ENCODE results near the gene CDH23. TPM values are rescaled to one million over a fixed set of nuclear protein-coding genes. Genes with fewer than 3 reads are reported as not detected.

Gene CDH23
- total RNA-seq, 1 experiment from 2014 or later: 0.03 TPM

DNA sequence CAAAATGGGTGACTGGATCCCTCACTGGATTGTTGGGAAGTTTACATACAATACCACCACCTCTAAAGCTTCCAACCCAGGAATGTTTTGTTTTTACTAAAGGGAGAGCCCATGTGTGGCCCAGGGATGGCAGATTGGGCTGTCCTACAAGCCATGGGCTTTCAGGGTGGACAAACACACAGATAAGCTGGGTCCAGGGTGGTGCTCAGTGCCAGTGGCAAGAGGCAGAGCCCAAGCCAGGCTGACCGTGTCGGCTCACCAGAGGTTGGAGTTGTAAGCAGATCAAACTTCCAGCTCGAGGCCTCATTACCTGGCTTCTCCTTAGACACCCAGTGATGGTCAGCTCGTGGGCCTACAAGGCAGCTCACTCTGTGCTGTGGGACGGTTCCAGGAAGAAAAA is 52.3 kb downstream of the CDH23 start:
- DNase-seq (ENCODE audit: low read depth): no peak
- in situ Hi-C loops (cut with HindIII; ENCODE audit: low pct_unique_long_range_greater_than_20kb, low sequenced_read_pairs): no loop called here

DNA sequence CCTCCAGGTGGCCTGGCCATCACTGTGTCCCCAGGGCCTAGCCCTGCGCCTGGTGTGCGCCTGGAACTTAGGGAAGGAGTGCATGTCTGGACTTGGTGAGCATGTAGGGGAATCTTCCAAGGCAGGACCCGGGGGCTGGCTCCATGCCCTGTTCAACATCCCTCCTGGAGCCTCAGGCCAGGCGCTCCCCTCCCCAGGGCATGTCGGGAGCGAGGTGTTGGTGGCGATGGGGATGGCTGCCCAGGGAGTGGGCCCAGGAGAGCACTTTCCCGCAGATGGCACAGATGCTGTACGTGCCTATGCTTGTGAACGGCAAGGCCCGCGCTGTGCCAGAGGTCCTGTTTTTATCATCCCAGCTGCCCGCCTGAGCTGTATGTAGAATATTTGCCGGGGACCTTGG is 55.0 kb downstream of the CDH23 start:
- no peak for DNase-seq (ENCODE audit: low read depth)
- in situ Hi-C loops (cut with HindIII; ENCODE audit: low pct_unique_long_range_greater_than_20kb, low sequenced_read_pairs): no loop called here

GRCh38 chr10:71453186-71453585 is 56.5 kb downstream of the CDH23 start:
- no peak for DNase-seq (ENCODE audit: low read depth)
- in situ Hi-C loops (cut with HindIII; ENCODE audit: low pct_unique_long_range_greater_than_20kb, low sequenced_read_pairs): no loop called here

DNA sequence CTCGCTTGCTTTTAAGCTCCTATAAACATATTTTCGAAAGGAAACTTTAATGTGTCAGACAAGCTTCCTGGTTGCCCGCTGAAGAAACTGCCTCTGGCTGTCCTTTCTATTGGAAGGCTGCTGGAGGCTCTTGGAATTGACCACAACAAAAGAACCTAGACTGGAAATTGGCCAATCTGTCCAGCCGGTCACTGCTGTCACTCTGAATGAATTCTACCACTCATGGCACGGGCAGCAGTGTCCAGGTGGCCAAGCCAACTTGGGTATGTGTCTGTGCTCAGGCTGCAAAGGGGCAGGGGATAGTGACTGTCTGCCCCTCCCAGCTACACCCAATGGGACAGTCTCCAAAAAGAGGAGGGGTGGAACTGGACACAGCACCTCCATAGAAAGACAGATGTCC is 57.6 kb downstream of the CDH23 start:
- DNase-seq (ENCODE audit: low read depth): no peak
- in situ Hi-C loops (cut with HindIII; ENCODE audit: low pct_unique_long_range_greater_than_20kb, low sequenced_read_pairs): no loop called here

DNA sequence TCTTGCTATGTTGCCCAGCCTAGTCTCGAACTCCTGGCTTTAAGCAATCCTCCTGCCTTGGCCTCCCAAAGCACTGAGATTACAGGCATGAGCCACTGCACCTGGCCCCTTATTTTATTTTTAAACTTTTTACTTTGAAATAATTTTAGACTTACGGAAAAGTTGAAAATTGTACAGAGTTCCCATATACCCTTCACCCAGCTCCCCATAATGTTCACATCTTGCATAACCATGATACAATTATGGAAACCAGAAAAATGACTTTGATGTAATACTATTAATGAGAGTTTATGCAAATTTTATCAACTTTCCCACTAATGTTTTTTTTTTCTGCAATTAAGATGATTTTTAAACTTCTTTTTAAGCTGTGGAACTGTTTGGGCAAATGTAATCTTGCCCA is 58.3 kb downstream of the CDH23 start:
- in situ Hi-C loops (cut with HindIII; ENCODE audit: low pct_unique_long_range_greater_than_20kb, low sequenced_read_pairs): no loop called here
- no peak for DNase-seq (ENCODE audit: low read depth)

- in situ Hi-C loops (cut with HindIII; ENCODE audit: low pct_unique_long_range_greater_than_20kb, low sequenced_read_pairs): no loop called here
- DNase-seq (ENCODE audit: low read depth): no peak
Observed at GRCh38 chr10:71456631-71457030, 59.9 kb downstream of the CDH23 start.

- in situ Hi-C loops (cut with HindIII; ENCODE audit: low pct_unique_long_range_greater_than_20kb, low sequenced_read_pairs): no loop called here
Observed at GRCh38 chr10:71457908-71458307, 61.2 kb downstream of the CDH23 start.

DNA sequence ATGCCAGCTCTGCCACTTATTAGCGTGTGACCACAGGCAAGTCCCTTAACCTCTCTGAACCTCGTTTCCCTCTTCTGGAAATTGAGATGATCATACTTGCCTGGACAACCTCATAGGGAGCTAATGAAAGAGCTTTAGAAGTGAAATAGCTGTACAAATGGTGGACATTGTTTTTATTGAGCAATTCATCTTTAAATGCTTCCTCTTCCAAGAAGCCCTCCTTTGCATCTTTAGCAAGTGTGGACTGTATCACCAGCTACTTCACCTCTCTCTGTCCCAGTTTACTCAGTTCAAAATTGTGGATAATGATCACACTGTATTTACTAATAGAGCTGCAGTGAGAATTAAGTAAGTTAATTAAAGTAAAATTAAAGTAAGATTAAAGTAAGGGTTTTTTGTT is 61.7 kb downstream of the CDH23 start:
- no peak for DNase-seq (ENCODE audit: low read depth)
- in situ Hi-C loops (cut with HindIII; ENCODE audit: low pct_unique_long_range_greater_than_20kb, low sequenced_read_pairs): no loop called here

More at GRCh38 chr10:71457908-71458307, 61.2 kb downstream of the CDH23 start:
- no peak for DNase-seq (ENCODE audit: low read depth)

- in situ Hi-C loops (cut with HindIII; ENCODE audit: low pct_unique_long_range_greater_than_20kb, low sequenced_read_pairs): no loop called here
- no peak for DNase-seq (ENCODE audit: low read depth)
Observed at GRCh38 chr10:71459513-71459912, 62.8 kb downstream of the CDH23 start.

- in situ Hi-C loops (cut with HindIII; ENCODE audit: low pct_unique_long_range_greater_than_20kb, low sequenced_read_pairs): no loop called here
- DNase-seq (ENCODE audit: low read depth): no peak
Observed at GRCh38 chr10:71460615-71461014, 63.9 kb downstream of the CDH23 start.

DNA sequence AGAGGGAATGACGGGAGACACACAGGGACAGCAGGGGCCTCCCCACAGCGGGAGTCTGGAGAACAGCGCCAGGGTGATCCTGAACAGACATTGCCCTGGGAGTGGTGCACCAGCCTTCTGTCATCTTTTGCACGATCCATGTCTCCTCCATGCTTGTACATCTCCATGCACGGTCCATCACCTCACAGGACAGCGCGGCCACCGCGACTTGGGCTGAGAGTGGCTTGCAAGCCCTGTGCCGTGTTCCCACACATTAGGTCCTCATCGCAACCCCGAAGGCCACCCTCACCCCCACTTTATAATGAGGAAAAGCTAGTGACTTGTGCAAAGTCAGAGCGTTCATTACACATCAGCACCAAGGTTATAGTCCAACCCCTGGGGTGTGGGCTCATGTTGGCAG is 64.7 kb downstream of the CDH23 start:
- no peak for DNase-seq (ENCODE audit: low read depth)
- in situ Hi-C loops (cut with HindIII; ENCODE audit: low pct_unique_long_range_greater_than_20kb, low sequenced_read_pairs): no loop called here

GRCh38 chr10:71462062-71462935 is 65.6 kb downstream of the CDH23 start:
- in situ Hi-C loops (cut with HindIII; ENCODE audit: low pct_unique_long_range_greater_than_20kb, low sequenced_read_pairs): no loop called here
- DNase-seq (ENCODE audit: low read depth): no peak

GRCh38 chr10:71463111-71463510 is 66.4 kb downstream of the CDH23 start:
- no peak for DNase-seq (ENCODE audit: low read depth)
- in situ Hi-C loops (cut with HindIII; ENCODE audit: low pct_unique_long_range_greater_than_20kb, low sequenced_read_pairs): no loop called here

GRCh38 chr10:71465551-71466252 is 69.0 kb downstream of the CDH23 start:
- DNase-seq (ENCODE audit: low read depth): no peak
- in situ Hi-C loops (cut with HindIII; ENCODE audit: low pct_unique_long_range_greater_than_20kb, low sequenced_read_pairs): no loop called here

- in situ Hi-C loops (cut with HindIII; ENCODE audit: low pct_unique_long_range_greater_than_20kb, low sequenced_read_pairs): no loop called here
- no peak for DNase-seq (ENCODE audit: low read depth)
Observed at GRCh38 chr10:71466330-71466729, 69.6 kb downstream of the CDH23 start.

GRCh38 chr10:71467161-71467560 is 70.4 kb downstream of the CDH23 start:
- in situ Hi-C loops (cut with HindIII; ENCODE audit: low pct_unique_long_range_greater_than_20kb, low sequenced_read_pairs): no loop called here
- no peak for DNase-seq (ENCODE audit: low read depth)

DNA sequence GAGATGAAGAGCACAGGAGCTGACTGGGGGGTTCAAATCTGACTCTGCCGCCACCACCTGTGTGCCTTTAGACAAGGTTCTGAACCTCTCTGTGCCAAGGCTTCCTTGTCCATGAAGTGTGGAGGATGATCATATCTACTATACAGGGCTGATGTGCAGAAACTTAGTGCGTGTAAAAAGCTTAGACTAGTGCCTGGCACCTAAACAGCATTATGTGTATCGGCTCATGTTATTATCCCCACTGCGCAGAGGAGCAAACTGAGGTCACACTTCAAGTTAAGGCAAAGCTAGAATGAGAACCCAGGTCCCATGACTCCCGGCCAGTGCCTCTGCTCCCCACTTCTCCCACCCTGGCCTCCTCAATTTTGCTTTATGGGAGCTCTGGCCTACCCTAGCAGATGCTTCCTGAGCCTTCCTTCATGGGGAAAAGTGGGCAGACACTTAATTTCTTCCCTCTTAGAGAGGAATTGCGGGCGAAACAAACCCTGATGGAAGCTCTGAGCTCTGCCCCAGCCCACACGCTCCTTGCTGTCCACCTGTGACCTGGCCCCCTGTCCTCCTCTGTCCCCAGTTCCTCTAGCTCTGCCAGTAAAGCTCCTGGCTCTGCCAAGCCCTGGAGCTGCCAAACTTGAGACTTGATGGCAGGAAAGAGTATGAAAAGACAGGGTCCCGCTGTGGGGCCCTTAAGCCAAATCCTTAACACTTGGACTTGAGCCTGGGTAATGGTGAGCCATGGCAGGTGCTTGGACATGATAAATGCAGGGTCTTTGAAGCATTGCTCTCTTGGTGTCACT is 71.0 kb downstream of the CDH23 start:
- in situ Hi-C loops (cut with HindIII; ENCODE audit: low pct_unique_long_range_greater_than_20kb, low sequenced_read_pairs): no loop called here
- no peak for DNase-seq (ENCODE audit: low read depth)

- no peak for DNase-seq (ENCODE audit: low read depth)
- in situ Hi-C loops (cut with HindIII; ENCODE audit: low pct_unique_long_range_greater_than_20kb, low sequenced_read_pairs): no loop called here
Observed at GRCh38 chr10:71468363-71469094, 71.8 kb downstream of the CDH23 start.

Data from Caki2 (cell line).